ENCODE data around the gene BNC1. TPM values are rescaled to one million over a fixed set of nuclear protein-coding genes. Genes with fewer than 3 reads are reported as not detected.

The BNC1 gene, protein sequence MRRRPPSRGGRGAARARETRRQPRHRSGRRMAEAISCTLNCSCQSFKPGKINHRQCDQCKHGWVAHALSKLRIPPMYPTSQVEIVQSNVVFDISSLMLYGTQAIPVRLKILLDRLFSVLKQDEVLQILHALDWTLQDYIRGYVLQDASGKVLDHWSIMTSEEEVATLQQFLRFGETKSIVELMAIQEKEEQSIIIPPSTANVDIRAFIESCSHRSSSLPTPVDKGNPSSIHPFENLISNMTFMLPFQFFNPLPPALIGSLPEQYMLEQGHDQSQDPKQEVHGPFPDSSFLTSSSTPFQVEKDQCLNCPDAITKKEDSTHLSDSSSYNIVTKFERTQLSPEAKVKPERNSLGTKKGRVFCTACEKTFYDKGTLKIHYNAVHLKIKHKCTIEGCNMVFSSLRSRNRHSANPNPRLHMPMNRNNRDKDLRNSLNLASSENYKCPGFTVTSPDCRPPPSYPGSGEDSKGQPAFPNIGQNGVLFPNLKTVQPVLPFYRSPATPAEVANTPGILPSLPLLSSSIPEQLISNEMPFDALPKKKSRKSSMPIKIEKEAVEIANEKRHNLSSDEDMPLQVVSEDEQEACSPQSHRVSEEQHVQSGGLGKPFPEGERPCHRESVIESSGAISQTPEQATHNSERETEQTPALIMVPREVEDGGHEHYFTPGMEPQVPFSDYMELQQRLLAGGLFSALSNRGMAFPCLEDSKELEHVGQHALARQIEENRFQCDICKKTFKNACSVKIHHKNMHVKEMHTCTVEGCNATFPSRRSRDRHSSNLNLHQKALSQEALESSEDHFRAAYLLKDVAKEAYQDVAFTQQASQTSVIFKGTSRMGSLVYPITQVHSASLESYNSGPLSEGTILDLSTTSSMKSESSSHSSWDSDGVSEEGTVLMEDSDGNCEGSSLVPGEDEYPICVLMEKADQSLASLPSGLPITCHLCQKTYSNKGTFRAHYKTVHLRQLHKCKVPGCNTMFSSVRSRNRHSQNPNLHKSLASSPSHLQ
- total RNA-seq = under 1 TPM in 1 of 5 donors, not detected in 4; 0.55 TPM
- 1 to 10 TPM in 1 of 3 donors, under 1 TPM in 1, not detected in 1; 0.12 to 4.6 TPM for polyA plus RNA-seq
- long read RNA-seq, donor 1 = 0 reads
- long read RNA-seq, donor 2 = 0 reads
- long read RNA-seq, donor 3 = 0 reads
- long read RNA-seq, donor 4 = 0 reads
- long read RNA-seq, donor 5 = 0 reads
- long read RNA-seq, donor 6 = 0 reads
- long read RNA-seq, donor 7 = 0 reads
- long read RNA-seq, donor 8 = 0 reads
- long read RNA-seq, donor 9 = 0 reads
- long read RNA-seq, donor 10 = 0 reads

DNA sequence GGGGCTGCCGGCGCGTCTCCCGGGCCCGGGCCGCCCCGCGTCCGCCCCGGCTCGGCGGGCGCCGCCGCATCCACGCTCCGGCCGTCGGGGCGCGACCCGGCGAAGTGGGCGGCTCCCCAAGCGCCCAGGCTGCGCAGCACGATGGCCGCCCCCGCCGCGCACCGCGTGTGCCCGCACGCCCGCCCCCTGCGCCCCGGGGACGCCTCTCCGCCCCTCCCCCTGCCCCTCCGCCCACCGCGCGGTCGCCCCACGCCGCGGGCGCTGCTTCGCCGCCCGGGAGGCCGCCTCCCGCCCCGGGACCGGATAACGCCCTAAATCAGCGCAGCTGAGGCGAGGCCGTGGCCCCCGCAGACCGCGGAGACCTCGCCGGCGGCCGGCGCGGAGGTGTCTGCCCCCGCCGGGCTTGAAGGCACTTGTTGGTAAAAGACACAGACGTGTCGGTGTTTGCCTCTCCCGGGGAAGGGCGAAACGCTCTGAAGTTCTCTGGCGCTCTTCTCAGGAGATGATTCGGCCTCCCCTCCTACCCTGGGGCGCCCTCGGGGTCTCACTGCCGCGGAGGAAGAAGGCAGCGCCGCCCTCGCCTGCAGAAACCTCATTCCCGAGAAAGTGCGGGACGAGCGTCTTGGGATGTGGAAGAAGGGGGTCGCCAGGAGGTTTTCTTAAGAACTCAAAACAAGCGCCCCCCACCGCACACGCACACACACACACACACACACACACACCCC is at the start of gene BNC1:
TSS of gene BNC1 (minus strand) at position 106 of the 725 bp plus-strand sequence. CDS start at position 70, 36 bp downstream.
- 4 to 10% (median 5%) methylated on average over 23 to 93 of the region's 93 CpGs for WGBS, 5 donors
- Histone ChIP-seq H3K36me3 (no peaks in the 10 kb centered on the region), H3K4me1 (peaks cover 12 to 21% (median 14%) of the 10 kb centered on the region in 4 donors), H3K9me3 (peaks cover 0 to 3% (median 0%) of the 10 kb centered on the region in 4 donors), H3K4me3 (peak within 1 kb of the TSS; percentile 41 to 46 (median 43)), H3K27me3 (peaks cover 15 to 83% (median 56%) of the 10 kb centered on the region in 3 donors), H3K27ac (no peak within 1 kb of the TSS)
- intact Hi-C loops (cut with DNase I; ENCODE audit: low total_unique reads) = no loop called here
- peak in 1 of 2 donors; percentile 29 for DNase-seq
- TF ChIP-seq EP300 (IDR thresholded peaks at IDR 0.05) = no peak
- no peak for TF ChIP-seq POLR2AphosphoS5 (IDR thresholded peaks at IDR 0.05)
- no peak for TF ChIP-seq POLR2A (IDR thresholded peaks at IDR 0.05)
- TF ChIP-seq, protein P1, sequence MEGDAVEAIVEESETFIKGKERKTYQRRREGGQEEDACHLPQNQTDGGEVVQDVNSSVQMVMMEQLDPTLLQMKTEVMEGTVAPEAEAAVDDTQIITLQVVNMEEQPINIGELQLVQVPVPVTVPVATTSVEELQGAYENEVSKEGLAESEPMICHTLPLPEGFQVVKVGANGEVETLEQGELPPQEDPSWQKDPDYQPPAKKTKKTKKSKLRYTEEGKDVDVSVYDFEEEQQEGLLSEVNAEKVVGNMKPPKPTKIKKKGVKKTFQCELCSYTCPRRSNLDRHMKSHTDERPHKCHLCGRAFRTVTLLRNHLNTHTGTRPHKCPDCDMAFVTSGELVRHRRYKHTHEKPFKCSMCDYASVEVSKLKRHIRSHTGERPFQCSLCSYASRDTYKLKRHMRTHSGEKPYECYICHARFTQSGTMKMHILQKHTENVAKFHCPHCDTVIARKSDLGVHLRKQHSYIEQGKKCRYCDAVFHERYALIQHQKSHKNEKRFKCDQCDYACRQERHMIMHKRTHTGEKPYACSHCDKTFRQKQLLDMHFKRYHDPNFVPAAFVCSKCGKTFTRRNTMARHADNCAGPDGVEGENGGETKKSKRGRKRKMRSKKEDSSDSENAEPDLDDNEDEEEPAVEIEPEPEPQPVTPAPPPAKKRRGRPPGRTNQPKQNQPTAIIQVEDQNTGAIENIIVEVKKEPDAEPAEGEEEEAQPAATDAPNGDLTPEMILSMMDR (IDR thresholded peaks at IDR 0.05) = no peak

DNA sequence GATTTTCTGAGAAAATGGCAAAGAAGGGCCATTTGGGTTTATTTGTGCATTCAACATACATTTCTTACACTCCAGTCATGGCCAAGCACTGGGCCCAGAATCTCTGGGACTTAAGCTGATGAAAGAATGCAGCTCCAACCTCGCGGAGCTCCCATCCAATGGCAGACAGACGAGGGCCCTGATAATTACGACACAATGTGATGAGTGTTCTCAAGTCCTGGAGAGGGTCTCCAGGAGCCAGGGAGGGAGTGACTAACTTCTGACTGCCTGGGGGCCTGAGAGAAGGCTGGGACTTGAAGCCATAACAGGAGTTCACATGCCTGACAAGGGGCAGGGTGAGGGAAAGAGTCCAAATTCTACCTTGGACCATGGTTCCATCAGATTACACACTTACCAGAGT is 42.6 kb upstream of the BNC1 start:
- Histone ChIP-seq H3K4me3 (no peak overlapping the region), H3K4me1 (no peaks in the 10 kb centered on the region), H3K27me3 (peaks cover 0 to 7% (median 0%) of the 10 kb centered on the region in 3 donors), H3K27ac (no peak overlapping the region), H3K9me3 (no peaks in the 10 kb centered on the region), H3K36me3 (no peaks in the 10 kb centered on the region)
- TF ChIP-seq EP300 (IDR thresholded peaks at IDR 0.05) (no peak), POLR2AphosphoS5 (IDR thresholded peaks at IDR 0.05) (no peak), POLR2A (IDR thresholded peaks at IDR 0.05) (no peak)
- TF ChIP-seq, protein P1 (IDR thresholded peaks at IDR 0.05) = no peak
- WGBS, 5 donors = 72 to 80% (median 77%) methylated on average over 4 of the region's 4 CpGs
- intact Hi-C loops (cut with DNase I; ENCODE audit: low total_unique reads) = no loop called here
- DNase-seq = no peak

DNA sequence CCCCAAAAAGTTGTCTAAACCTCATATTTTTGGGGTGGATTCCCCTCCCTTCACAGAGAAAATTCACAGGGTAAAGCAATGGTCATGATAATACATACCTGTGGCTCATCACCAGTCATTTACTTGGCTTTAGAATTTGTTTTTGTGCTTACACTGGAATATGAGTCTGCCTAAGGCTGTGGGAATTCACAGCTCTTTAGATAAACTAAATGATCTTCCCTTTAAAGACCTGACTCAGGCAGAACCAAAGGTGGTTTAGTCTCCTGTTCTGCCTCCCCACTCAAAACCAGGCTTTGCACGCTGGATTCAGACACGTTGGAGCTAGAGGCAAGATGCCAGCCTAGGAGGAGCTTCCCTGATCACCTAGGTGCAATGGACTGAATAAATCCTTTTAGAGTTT is 40.3 kb upstream of the BNC1 start:
- Histone ChIP-seq H3K27me3 (peaks cover 0 to 9% (median 0%) of the 10 kb centered on the region in 3 donors), H3K36me3 (no peaks in the 10 kb centered on the region), H3K27ac (no peak overlapping the region), H3K4me3 (no peak overlapping the region), H3K4me1 (no peaks in the 10 kb centered on the region), H3K9me3 (no peaks in the 10 kb centered on the region)
- DNase-seq = no peak
- intact Hi-C loops (cut with DNase I; ENCODE audit: low total_unique reads) = no loop called here
- no peak for TF ChIP-seq POLR2AphosphoS5 (IDR thresholded peaks at IDR 0.05)
- TF ChIP-seq EP300 (IDR thresholded peaks at IDR 0.05) = no peak
- TF ChIP-seq POLR2A (IDR thresholded peaks at IDR 0.05) = no peak
- TF ChIP-seq, protein P1 (IDR thresholded peaks at IDR 0.05) = no peak
- 63 to 79% (median 67%) methylated on average over 2 of the region's 2 CpGs for WGBS, 5 donors

Measured in stomach (tissue), 19 donors.